NCI-H2227 (cell line): ENCODE measurements around the gene FNDC8.
"Not testable (repeated sequence)": the region's sequence is repeated elsewhere in the genome, so short reads cannot be mapped to it uniquely, and the experiment has no call there.

Experiments used
- DNase-seq: peaks from one replicate; lab custom pipeline; 2025; ENCODE audit not compliant: unreplicated experiment; lab: John Stamatoyannopoulos, UW

FNDC8 gene

DNA sequence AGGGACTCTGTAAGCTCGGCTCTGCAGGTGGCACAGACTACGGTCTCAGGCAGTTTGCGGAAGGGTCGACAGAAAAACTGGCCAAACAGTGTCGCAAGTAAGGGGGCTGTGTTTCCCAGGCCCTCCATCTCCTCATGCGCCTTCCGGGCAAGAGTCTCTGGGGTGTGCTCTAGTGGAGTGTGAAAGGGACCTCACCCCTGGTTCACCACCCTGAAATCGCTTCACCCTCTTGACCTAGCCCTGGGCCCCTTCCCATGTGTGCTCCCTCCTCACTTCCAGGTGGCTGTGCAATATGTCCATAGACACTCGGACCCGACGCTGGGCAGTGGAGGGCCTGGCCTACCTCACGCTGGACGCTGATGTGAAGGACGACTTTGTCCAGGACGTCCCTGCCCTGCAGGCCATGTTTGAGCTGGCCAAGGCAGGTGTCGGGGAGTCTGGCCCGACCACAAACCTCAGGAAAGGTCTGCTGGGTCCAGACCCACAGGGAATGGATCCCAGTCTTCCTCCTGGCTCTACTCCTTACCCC, 48.5 kb downstream of the FNDC8 start:
- DNase-seq: no peak

DNA sequence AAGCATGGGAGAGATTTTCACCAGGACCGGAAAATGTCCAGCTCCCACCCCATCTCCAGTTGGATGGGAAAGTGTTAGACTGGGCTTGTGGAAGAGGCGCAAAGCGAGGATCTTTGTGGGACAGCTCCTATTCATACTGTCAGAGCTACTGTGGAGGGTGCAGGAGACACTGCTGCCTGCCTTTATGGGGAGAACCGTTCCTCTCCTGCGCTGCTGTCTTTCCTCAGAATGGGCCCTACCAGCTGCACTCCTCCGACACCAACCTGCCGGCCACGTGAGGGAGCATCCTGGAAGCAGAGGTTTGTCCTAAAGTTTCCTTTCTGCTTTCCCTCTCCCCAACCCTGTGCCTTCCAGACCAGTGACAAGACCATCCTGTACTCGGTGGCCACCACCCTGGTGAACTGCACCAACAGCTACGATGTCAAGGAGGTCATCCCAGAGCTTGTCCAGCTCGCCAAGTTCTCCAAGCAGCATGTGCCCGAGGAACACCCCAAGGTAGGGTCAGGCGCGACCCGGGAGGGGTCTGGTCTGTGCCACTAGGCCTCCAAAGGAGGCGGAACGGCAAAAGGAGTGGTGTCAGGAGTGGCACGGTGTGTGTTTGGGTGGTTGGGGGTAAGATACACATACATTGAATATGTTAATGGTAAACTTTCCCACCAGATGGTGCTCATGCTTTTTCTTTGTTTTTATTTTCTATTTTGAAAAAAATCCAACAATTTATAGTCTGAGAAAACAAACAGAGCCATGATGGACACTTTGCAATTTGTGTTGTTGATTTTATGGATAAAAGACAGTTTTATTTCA, 49.8 kb downstream of the FNDC8 start:
- no peak for DNase-seq

DNA sequence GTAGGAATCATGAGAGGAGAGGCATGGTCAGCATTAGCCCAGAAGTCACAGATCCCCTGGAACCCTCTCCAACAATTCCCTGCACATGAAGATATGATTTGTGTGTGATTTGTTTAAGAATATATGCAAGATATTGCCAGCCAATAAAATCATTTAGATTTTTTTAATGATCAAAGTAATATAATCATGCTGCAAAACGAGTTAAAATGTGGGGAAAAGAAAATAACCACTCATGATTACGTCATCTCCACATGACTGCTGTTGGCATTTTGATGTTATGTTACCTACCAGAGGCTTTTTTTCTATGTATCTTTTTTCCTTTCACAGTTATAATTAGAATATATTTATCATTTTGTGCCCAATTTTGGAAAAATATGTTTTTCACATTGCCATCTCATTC, 50.4 kb downstream of the FNDC8 start:
- DNase-seq: no peak

DNA sequence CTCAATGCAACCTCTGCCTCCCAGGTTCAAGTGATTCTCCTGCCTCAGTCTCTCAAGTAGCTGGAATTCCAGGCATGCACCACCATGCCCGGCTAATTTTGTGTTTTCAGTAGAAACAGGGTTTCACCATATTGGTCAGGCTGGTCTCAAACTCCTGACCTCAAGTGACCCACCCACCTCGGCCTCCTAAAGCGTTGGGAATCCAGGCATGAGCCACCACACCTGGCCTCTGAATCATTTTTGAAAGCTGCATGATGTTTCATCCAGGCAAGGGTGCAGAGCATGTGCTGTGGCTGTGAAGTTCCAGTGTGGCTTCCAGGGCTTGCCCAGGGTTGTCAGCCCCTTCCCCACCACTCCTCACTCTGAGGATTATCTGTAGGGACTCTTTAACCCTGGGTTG, 50.9 kb downstream of the FNDC8 start:
- DNase-seq: not testable (repeated sequence)

DNA sequence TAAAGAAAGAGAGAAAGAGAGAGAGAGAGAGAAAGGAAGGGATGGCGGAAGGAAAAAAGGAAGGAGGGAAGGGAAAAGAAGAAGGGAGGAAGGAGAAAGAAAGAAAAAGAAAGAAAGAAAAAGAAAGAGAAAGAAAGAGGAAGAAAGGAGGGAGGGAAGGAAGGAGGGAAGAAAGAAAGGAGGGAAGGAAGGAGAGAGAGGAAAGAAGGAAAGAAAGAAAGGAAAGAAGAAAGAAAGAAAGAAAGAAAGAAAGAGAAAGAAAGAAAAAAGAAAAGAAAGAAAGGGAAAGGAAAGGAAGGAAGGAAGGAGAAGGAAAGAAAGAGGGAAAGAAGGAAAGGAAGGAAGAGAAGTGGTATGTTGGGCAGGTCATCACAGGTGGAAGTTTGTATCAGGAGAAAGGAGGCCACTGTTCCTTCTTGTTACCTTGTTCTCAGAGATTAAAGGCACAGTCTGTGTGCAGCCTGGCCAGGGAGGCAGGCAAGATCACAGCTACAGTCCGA, 53.5 kb downstream of the FNDC8 start:
- DNase-seq: no peak

DNA sequence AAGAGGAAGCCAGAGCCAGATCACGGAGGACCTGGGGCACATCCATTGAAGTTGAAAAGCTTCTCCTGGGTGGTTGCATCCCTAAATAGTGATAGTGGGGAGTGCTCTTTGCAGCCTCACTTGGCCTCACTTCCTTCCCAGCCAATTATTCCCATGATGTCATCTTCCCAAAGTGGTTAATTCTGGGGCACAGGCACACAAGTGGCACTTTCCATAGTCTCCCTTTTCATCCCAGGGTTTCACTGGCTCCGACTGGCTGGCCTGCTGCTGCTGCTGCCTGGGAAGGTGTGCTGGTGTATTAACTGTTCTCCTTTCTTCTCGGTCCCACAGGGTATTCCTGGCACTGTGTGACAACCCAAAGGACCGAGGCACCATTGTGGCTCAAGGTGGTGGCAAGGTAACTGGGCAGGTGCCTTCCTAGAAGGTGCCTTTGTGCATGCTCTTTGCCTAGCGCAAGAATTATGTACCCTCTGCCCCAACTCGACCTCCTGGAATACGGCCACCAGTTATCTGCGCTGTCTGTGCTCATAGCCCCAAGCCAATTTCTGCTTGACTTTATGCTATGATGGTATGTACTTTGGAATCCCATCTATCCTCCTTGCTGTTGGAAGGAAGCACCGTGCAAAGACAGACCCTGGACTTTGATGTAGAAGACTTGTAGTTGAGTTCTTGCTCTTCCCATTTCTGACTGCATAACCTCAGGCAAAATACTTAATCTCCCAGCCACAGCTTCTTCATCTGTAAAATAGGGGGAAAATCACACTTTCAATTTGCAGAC, 54.4 kb downstream of the FNDC8 start:
- no peak for DNase-seq

DNA sequence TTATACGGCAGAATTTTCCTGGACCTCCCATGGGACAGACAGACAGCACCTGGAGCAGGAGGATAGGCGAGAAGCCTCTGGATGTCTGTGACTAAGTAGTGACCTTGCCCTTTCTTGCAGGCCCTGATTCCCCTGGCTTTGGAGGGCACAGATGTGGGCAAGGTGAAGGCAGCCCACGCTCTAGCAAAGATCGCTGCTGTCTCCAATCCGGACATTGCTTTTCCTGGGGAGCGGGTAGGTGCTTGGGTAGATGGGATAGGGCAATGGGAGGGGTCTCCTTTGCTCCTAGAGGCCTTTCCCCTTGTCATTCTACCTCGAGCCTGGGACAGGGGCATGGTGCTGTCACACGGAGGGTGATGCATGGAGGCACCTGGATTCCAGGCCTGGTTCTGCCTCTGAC, 55.5 kb downstream of the FNDC8 start:
- DNase-seq: no peak

DNA sequence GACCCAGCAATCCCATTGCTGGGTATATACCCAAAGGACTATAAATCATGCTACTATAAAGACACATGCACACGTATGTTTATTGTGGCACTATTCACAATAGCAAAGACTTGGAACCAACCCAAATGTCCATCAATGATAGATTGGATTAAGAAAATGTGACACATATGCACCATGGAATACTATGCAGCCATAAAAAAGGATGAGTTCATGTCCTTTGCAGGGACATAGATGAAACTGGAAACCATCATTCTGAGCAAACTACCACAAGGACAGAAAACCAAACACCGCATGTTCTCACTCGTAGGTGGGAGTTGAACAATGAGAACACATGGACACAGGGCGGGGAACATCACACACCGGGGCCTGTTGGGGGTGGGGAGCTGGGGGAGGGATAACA, 58.0 kb downstream of the FNDC8 start:
- not testable (repeated sequence) for DNase-seq
